ENCODE measurements around the gene MRAP2.
"Not testable (repeated sequence)": the region's sequence is repeated elsewhere in the genome, so short reads cannot be mapped to it uniquely, and the experiment has no call there.

Gene MRAP2

DNA sequence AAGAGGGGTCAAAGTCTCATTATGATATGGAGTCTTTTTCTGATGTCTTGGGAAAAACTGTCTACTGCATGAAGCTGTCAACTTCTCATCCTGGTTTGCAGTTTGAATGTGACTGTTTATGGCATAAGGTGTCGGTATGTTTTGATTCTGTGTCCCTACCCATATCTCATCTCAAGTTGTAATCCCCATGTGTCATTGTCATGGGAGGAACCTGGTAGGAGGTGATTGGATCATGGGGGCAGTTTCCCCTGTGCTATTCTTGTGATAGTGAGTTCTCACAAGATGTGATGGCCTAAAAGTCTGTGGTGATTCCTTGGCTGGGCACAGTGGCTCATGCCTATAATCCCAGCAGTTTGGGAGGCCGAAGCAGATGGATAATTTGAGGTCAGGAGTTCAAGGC, 47.6 kb downstream of the MRAP2 start:
- DNase-seq: no peak

- DNase-seq: peak; percentile 52 to 62
Observed at GRCh38 chr6:84082689-84083265, 49.2 kb downstream of the MRAP2 start.

- not testable (repeated sequence) for DNase-seq
Observed at GRCh38 chr6:84084705-84085104, 51.1 kb downstream of the MRAP2 start.

- no peak for DNase-seq
Observed at GRCh38 chr6:84086056-84086455, 52.5 kb downstream of the MRAP2 start.

GRCh38 chr6:84086545-84087429, 53.2 kb downstream of the MRAP2 start:
- no peak for DNase-seq

DNA sequence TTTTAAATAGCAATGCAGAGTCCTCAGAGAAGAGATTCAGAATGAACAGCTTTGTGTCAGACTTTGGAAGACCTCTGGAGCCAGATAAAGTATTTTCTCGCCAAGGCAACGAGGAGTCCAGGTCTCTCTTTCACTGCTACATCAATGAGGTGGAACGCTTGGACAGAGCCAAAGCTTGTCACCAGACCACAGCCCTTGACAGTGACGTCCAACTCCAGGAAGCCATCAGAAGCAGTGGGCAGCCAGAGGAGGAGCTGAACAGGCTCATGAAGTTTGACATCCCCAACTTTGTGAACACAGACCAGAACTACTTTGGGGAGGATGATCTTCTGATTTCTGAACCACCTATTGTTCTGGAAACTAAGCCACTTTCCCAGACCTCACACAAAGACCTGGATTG, 55.5 kb downstream of the MRAP2 start:
- DNase-seq: no peak

GRCh38 chr6:84089552-84089951, 56.0 kb downstream of the MRAP2 start:
- no peak for DNase-seq

GRCh38 chr6:84093441-84094435, 60.2 kb downstream of the MRAP2 start:
- no peak for DNase-seq

GRCh38 chr6:84095156-84095555, 61.6 kb downstream of the MRAP2 start:
- DNase-seq: no peak

- no peak for DNase-seq
Observed at GRCh38 chr6:84103029-84103428, 69.5 kb downstream of the MRAP2 start.

GRCh38 chr6:84105215-84105924, 71.8 kb downstream of the MRAP2 start:
- DNase-seq: not testable (repeated sequence)

GRCh38 chr6:84107495-84107894, 73.9 kb downstream of the MRAP2 start:
- DNase-seq: no peak

DNA sequence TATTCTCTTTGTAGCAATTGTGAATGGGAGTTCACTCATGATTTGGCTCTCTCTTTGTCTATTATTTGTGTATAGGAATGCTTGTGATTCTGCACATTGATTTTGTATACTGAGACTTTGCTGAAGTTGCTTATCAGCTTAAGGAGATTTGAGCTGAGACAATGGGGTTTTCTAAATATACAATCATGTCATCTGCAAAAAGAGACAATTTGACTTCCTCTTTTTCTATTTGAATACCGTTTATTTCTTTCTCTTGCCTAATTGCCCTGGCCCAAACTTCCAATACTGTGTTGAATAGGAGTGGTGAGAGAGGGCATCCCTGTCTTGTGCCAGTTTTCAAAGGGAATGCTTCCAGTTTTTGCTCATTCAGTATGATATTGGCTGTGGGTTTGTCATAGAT, 77.8 kb downstream of the MRAP2 start:
- not testable (repeated sequence) for DNase-seq

DNA sequence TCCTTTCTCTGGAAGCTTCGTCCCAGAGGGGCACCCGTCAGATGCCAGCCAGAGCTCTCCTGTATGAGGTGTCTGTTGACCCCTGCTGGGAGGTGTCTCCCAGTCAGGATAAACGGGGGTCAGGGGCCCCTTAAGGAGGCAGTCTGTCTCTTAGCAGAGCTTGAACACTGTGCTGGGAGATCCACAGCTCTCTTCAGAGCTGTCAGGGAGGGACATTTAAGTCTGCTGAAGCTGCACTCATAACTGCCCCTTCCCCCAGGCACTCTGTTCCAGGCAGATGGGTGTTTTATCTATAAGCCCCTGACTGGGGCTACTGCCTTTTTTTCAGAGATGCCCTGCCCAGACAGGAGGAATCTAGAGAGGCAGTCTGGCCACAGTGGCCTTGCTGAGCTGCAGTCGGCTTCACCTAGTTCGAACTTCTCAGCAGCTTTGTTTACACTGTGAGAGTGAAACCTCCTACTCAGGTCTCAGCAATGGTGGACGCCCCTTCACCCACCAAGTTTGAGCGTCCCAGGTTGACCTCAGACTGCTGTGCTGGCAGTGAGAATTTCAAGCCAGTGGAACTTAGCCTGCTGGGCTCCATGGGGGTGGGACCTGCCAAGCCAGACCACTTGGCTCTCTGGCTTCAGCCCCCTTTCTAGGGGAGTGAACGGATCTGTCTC, 81.5 kb downstream of the MRAP2 start:
- DNase-seq: not testable (repeated sequence)

- no peak for DNase-seq
Observed at GRCh38 chr6:84118191-84118590, 84.6 kb downstream of the MRAP2 start.

- DNase-seq: no peak
Observed at GRCh38 chr6:84119277-84119676, 85.7 kb downstream of the MRAP2 start.

DNA sequence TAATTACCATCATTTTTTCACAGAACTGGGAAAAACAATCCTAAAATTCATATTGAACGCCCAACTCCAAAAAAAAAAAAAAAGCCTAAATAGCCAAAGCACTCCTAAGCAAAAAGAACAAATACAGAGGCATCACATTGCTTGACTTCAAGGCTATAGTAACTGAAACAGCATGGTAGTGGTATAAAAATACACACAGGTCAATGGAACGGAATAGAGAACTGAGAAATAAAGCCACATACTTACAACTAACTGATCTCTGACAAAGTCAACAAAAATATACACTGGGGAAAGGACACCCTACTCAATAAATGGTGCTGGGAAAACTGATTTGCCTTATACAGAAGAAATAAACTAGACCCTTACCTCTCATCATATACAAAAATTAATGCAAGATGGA, 89.6 kb downstream of the MRAP2 start:
- DNase-seq: no peak

- not testable (repeated sequence) for DNase-seq
Observed at GRCh38 chr6:84129588-84129987, 96.0 kb downstream of the MRAP2 start.

DNA sequence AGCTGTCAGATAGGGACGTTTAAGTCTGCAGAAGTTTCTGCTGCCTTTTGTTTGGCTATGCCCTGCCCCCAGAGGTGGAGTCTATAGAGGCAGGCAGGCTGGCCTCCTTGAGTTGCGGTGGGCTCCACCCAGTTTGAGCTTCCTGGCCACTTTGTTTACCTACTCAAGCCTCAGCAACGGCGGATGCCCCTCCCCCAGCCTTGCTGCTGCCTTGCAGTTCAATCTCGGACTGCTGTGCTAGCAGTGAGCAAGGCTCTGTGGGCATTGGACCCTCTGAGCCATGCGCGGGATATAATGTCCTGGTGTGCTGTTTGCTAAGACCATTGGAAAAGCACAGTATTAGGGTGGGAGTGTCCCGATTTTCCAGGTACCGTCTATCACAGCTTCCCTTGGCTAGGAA, 99.8 kb downstream of the MRAP2 start:
- DNase-seq: not testable (repeated sequence)

DNA sequence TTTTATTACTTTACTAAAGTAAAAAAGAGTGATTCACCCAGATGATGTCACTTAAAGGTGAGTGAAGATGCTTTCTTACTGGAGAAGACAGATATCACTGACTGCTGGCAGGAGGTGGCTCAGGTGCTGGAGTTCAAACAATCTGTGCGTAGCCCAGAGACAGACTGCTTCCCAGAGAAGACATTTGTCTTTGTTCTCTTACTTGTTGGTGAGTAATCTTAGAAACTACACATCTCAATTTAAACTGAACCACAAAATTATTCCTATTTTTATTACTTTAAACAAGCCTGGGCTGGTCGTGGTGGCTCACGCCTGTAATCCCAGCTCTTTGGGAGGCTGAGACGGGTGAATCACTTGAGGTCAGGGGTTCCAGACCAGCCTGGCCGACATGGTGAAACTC, 101.7 kb downstream of the MRAP2 start:
- no peak for DNase-seq

DNA sequence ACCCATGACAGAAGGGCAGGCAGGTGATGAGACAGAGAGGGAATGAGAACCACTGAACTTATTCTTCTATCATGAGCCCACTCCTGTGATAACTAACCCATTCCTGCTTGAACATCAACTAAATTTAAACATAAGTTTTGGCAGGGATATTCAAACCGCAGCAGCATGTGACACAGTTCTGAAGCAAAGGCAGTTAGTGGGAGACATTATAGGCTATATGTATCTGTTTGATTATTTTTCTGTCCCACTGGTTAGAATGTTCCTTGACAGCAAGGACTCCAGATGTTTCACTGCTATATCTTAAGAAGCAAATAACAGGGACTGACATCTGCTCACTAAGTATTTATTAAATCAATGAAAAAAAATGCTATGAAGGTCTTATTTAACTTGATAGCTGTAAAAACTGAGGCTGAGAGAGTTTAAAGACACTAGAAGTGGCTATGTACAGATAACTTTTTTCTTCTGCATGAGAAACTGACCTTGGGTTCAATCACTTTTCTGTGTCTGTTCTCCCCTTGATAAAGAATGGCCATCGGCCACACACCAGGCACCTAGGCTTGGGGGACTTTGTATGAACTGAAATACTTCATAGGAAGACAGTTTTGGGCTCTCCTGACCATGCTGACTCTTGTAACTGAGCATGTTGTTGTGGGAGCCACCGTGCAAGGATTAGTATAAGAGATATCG, 102.9 kb downstream of the MRAP2 start:
- no peak for DNase-seq

DNA sequence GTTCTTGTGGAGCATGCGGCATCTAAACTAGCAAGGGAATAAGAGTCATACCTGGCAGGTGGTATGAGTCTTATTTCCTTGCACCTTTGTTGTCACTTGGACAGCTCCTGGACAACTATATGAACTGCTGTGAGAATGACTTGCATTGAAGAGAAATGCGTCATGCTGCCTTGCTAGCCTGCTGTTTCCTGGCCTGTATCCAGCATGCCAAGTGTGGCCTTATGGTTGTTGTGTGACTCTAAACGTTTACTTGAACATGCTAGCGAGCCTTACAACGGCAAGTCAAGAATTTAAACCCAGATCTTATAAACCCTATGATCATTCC, 103.4 kb downstream of the MRAP2 start:
- DNase-seq: no peak

Measured in NCI-H1930 (cell line).